Endothelial cell of umbilical vein (primary cell): ENCODE measurements around the gene FHDC1. TPM values are rescaled to one million over a fixed set of nuclear protein-coding genes. Genes with fewer than 3 reads are reported as not detected.

Experiments used
- BruUV-seq: library from RNA; stranded (reverse); fragments of 400-500 nt; replicated peaks from 2 replicates; lab custom pipeline; 2021; lab: Mats Ljungman, UMichigan
- CTCF ChIA-PET: fragments of 300-600, 350-600 bp; sonication (Branson Sonifier 250); formaldehyde crosslinking; loops from one replicate; lab custom pipeline; 2021; ENCODE audit warnings: antibody characterized with exemption, inconsistent platforms; lab: Charles Lee
- POLR2A ChIA-PET: fragments of 300-600, 350-600 bp; sonication (Branson Sonifier 250); formaldehyde crosslinking; loops from one replicate; lab custom pipeline; 2021; ENCODE audit warnings: antibody characterized with exemption, inconsistent platforms; lab: Charles Lee
- DNase-seq: peaks from one replicate; pipeline ENCODE4 v3.0.0-alpha.2; 2011; ENCODE audit warnings: low read depth, low spot score
- FAIRE-seq: peaks from 2 replicates; lab custom pipeline; 2011; peaks lifted over from hg19 to GRCh38; lab: Jason Lieb, UNC
- H2AFZ ChIP-seq: 2 replicates; pipeline ENCODE4 v1.6.0; 2012; ENCODE audit warnings: low read depth, low read length, control low read depth, inconsistent platforms
- H3K27ac ChIP-seq: 2 replicates; pipeline ENCODE4 v1.5.1; 2011; ENCODE audit warnings: low read depth, mild to moderate bottlenecking, control low read depth, low read length, moderate library complexity; ENCODE audit not compliant: insufficient read depth
- H3K27me3 ChIP-seq, 2 experiments: 2 replicates each; pipeline versions ENCODE4 v1.6.0 to v1.6.1; 2011; ENCODE audit warnings: low read length in 2 of 2, mixed read lengths in 1 of 2; ENCODE audit not compliant: control insufficient read depth in 2 of 2, insufficient read depth in 2 of 2
- H3K36me3 ChIP-seq, 2 experiments: 2 replicates in 1 of 2; 3 replicates in 1 of 2; pipeline ENCODE4 v1.5.1; 2011; ENCODE audit warnings: low read length in 2 of 2, mild to moderate bottlenecking in 1 of 2, moderate library complexity in 1 of 2; ENCODE audit not compliant: control insufficient read depth in 2 of 2, insufficient read depth in 2 of 2; ENCODE audit errors: extremely low read depth in 1 of 2
- H3K4me1 ChIP-seq: 3 replicates; pipeline ENCODE4 v1.5.1; 2011; ENCODE audit warnings: mild to moderate bottlenecking, low read length; ENCODE audit not compliant: control insufficient read depth, insufficient read depth; ENCODE audit errors: extremely low read depth
- H3K4me2 ChIP-seq: 2 replicates; pipeline ENCODE4 v1.6.1; 2011; ENCODE audit warnings: low read length, control low read depth, mixed read lengths; ENCODE audit not compliant: insufficient read depth
- H3K4me3 ChIP-seq, 3 experiments: fragments of 200-600 bp in 1 of 3; sonication (generic), shearing (Covaris generic) in 1 of 3; replicated peaks in 1 of 3; 2 replicates each; pipeline ENCODE4 v1.5.1; 2011 to 2016; ENCODE audit warnings: control low read depth in 3 of 3, low read length in 3 of 3, mild to moderate bottlenecking in 2 of 3, inconsistent platforms in 1 of 3, low read depth in 1 of 3, moderate library complexity in 1 of 3; ENCODE audit not compliant: insufficient read depth in 1 of 3
- H3K79me2 ChIP-seq: 2 replicates; pipeline ENCODE4 v1.6.0; 2012; ENCODE audit warnings: low read length, inconsistent platforms; ENCODE audit not compliant: control insufficient read depth, insufficient read depth
- H3K9ac ChIP-seq: replicated peaks from 2 replicates; pipeline ENCODE3; 2011; ENCODE audit warnings: low read length, control low read depth; ENCODE audit not compliant: insufficient read depth; ENCODE audit errors: extremely low read depth
- H3K9me1 ChIP-seq: replicated peaks from 3 replicates; pipeline ENCODE4 v1.6.0; 2011; ENCODE audit warnings: mild to moderate bottlenecking, low read length; ENCODE audit not compliant: control insufficient read depth, insufficient read depth; ENCODE audit errors: extremely low read depth
- H3K9me3 ChIP-seq: replicated peaks from 2 replicates; pipeline ENCODE4 v1.5.1; 2012; ENCODE audit warnings: low read length, inconsistent platforms; ENCODE audit not compliant: control insufficient read depth, insufficient read depth
- H4K20me1 ChIP-seq: replicated peaks from 2 replicates; pipeline ENCODE3; 2011; ENCODE audit warnings: mild to moderate bottlenecking, low read length; ENCODE audit not compliant: control insufficient read depth, insufficient read depth; ENCODE audit errors: extremely low read depth
- EZH2 ChIP-seq: IDR thresholded peaks from 2 replicates; pipeline ENCODE4 v1.6.1; 2012; ENCODE audit warnings: borderline replicate concordance, low read depth, mild to moderate bottlenecking, moderate library complexity, low read length, inconsistent platforms; ENCODE audit not compliant: severe bottlenecking
- FOS ChIP-seq: IDR thresholded peaks from 2 replicates; pipeline ENCODE4 v1.6.1; 2011; ENCODE audit warnings: mild to moderate bottlenecking, low read length, moderate library complexity, borderline replicate concordance; ENCODE audit not compliant: insufficient read depth
- GATA2 ChIP-seq: IDR thresholded peaks from 2 replicates; pipeline ENCODE4 v1.7.0; 2011; ENCODE audit warnings: low read depth, mild to moderate bottlenecking, moderate library complexity, mixed read lengths, low read length; ENCODE audit not compliant: insufficient read length, insufficient read depth
- JUN ChIP-seq: IDR thresholded peaks from 2 replicates; pipeline ENCODE4 v1.6.1; 2011; ENCODE audit warnings: borderline replicate concordance, low read depth; ENCODE audit not compliant: insufficient read length, insufficient read depth
- MYC ChIP-seq: IDR thresholded peaks from one replicate; pipeline ENCODE4 v1.6.1; 2011; ENCODE audit warnings: mild to moderate bottlenecking, low read depth, low read length
- POLR2A ChIP-seq: IDR thresholded peaks from 2 replicates; pipeline ENCODE4 v1.6.1; 2012; ENCODE audit warnings: low read depth, mild to moderate bottlenecking, control low read depth, low read length
- POLR2AphosphoS5 ChIP-seq: IDR thresholded peaks from 2 replicates; pipeline ENCODE4 v1.6.1; 2012; ENCODE audit warnings: low read depth, mild to moderate bottlenecking, control low read depth, low read length, moderate library complexity; ENCODE audit not compliant: insufficient read depth
- dilution Hi-C: fragments of 300-500 bp; cut with MboI; formaldehyde crosslinking; loops from one replicate; pipeline ENCODE4 v1.15.0; 2019; ENCODE audit warnings: low sequenced_read_pairs; ENCODE audit not compliant: extremely low pct_ligation_motif_present
- intact Hi-C: fragments of 100-400 bp; cut with micrococcal nuclease; formaldehyde crosslinking; loops from one replicate; pipeline ENCODE4 v1.10.0; 2022
- polyA plus RNA-seq, 4 experiments: library from polyadenylated mRNA; depleted of rRNA in 3 of 4; stranded (reverse) in 3 of 4; unstranded in 1 of 4; fragments of >200 nt; gene quantifications; 2 replicates each; pipeline versions ENCODE4 v1.2.1 to v1.2.3, GENCODE V29; 2011 to 2012; ENCODE audit warnings: missing spikeins in 1 of 4
- total RNA-seq: library from RNA; stranded (reverse); gene quantifications from 2 replicates; pipeline ENCODE4 v1.2.3, GENCODE V29; 2021
- TF ChIP-seq, protein P1 (sequence below): IDR thresholded peaks from 2 replicates; pipeline ENCODE4 v1.6.1; 2011; ENCODE audit not compliant: insufficient read depth, insufficient read length
- TF ChIP-seq, protein P2 (sequence below), 2 donors: IDR thresholded peaks; 1 replicate in 1 of 2; 2 replicates in 1 of 2; pipeline ENCODE4 v1.5.1; 2011; ENCODE audit warnings: low read length in 2 of 2, mild to moderate bottlenecking in 2 of 2, moderate library complexity in 2 of 2, control low read depth in 1 of 2, inconsistent platforms in 1 of 2, low read depth in 1 of 2; ENCODE audit not compliant: insufficient read depth in 1 of 2; ENCODE audit errors: extremely low read depth in 1 of 2

The FHDC1 gene
- total and polyA plus RNA-seq, 2 donors (not counting 3 experiments of a cell fraction or from before 2014, with no cell fraction given): 0.03 to 0.18 TPM

DNA sequence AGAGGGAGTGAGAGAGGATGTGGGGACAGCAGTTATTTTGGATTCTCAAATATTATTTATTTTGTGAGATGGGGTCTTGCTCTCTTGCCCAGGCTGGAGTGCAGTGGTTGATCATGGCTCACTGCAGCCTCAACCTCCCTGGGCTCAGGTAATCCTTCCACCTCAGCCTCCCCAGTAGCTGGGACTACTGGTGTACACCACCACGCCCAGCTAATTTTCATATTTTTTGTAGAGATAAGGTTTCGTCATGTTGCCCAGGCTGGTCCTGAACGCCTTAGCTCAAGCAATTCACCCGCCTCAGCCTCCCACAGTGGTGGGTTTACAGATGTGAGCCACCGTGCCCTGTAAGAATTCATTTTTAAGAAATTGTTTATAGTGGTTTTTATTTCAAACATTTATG lies 61.2 kb downstream of the FHDC1 start:
- H3K79me2 ChIP-seq: no peaks in the 10 kb centered on the region
- peaks cover 6% of the 10 kb centered on the region for H3K4me1 ChIP-seq
- TF ChIP-seq EZH2 (no peak), FOS (no peak), MYC (no peak), GATA2 (no peak), POLR2A (no peak), JUN (no peak), POLR2AphosphoS5 (no peak)
- TF ChIP-seq, protein P1, sequence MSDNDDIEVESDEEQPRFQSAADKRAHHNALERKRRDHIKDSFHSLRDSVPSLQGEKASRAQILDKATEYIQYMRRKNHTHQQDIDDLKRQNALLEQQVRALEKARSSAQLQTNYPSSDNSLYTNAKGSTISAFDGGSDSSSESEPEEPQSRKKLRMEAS: no peak
- TF ChIP-seq, protein P2, sequence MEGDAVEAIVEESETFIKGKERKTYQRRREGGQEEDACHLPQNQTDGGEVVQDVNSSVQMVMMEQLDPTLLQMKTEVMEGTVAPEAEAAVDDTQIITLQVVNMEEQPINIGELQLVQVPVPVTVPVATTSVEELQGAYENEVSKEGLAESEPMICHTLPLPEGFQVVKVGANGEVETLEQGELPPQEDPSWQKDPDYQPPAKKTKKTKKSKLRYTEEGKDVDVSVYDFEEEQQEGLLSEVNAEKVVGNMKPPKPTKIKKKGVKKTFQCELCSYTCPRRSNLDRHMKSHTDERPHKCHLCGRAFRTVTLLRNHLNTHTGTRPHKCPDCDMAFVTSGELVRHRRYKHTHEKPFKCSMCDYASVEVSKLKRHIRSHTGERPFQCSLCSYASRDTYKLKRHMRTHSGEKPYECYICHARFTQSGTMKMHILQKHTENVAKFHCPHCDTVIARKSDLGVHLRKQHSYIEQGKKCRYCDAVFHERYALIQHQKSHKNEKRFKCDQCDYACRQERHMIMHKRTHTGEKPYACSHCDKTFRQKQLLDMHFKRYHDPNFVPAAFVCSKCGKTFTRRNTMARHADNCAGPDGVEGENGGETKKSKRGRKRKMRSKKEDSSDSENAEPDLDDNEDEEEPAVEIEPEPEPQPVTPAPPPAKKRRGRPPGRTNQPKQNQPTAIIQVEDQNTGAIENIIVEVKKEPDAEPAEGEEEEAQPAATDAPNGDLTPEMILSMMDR (IDR thresholded peaks at IDR 0.05; ENCODE audit: extremely low read depth in 1 of 2, insufficient read depth in 1 of 2, low read depth in 1 of 2, low read length in 2 of 2): no peak
- DNase-seq: no peak
- no peaks in the 10 kb centered on the region for H3K27me3 ChIP-seq
- no peaks in the 10 kb centered on the region for H3K9me1 ChIP-seq
- dilution Hi-C loops (no loop called here), intact Hi-C loops (no loop called here)
- BruUV-seq: no TSS peak
- CTCF ChIA-PET: interaction anchor here (1.1 to 1.6 kb wide), 3 partner anchors 9 to 149 kb away, joined by 3 to 4 read pairs (median 4); no protein-coding TSS in a partner anchor
- no peaks in the 10 kb centered on the region for H3K36me3 ChIP-seq
- H3K27ac ChIP-seq: no peak overlapping the region
- no peak overlapping the region for H3K9ac ChIP-seq
- no peak overlapping the region for H2AFZ ChIP-seq
- no peak overlapping the region for H3K4me3 ChIP-seq
- no peaks in the 10 kb centered on the region for H3K9me3 ChIP-seq
- H4K20me1 ChIP-seq: no peaks in the 10 kb centered on the region
- no peak overlapping the region for H3K4me2 ChIP-seq
- no peak for FAIRE-seq
- POLR2A ChIA-PET: no interaction called here
